GM19025 (cell line): ENCODE data around the gene CAPRIN2.

Experiments
- ATAC-seq: cut with Tn5 transposase; IDR thresholded peaks from one replicate; pipeline ENCODE4 v1.9.1; 2021; ENCODE audit warnings: mild to moderate bottlenecking, low read depth, moderate library complexity; ENCODE audit not compliant: unreplicated experiment

CAPRIN2 gene

DNA sequence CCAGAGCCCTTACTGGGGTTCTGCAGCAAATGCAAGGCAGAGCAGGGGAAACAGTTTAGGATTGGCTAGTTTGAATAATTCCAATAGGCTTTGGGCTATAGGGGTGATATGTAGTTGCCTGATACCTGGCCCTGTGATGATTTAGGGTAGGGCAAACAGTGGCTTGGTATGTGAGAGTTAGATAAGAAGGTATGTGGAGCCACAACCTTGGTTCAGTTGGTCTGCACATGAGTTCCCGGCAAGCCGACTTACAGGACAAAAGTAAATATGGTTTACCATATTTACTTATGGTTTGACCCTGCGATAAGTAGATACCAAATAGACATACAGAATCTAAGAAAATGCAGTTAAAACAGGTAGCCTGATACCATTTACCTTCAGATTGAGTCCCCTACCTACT lies 8.3 kb upstream of the CAPRIN2 start:
- no peak for ATAC-seq

GRCh38 chr12:30761730-30762129 lies 7.0 kb upstream of the CAPRIN2 start:
- ATAC-seq, result no peak

GRCh38 chr12:30757316-30757715 lies 2.6 kb upstream of the CAPRIN2 start:
- no peak for ATAC-seq

DNA sequence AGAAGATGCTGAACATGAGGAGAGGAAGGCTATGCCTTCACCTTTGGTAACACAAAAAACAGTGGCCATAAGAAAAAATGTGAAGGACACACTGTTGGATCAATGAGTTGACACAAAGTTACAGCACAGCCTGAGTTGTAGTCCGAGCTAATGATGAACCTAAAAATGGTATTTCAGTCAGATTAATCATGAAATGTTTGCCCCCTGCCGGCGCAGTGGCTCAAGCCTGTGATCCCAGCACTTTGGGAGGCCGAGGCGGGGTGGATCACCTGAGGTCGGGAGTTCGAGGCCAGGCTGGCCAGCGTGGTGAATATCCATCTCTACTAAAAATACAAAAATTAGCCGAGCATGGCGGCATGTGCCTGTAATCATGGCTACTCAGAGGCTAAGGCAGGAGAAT lies 1.3 kb upstream of the CAPRIN2 start:
- no peak for ATAC-seq

GRCh38 chr12:30755395-30755762 lies 628 bp upstream of the CAPRIN2 start:
- ATAC-seq, result no peak

GRCh38 chr12:30754383-30754749 lies 385 bp downstream of the CAPRIN2 start:
- ATAC-seq, result peak; percentile 37

GRCh38 chr12:30753751-30754382 lies 884 bp downstream of the CAPRIN2 start:
- ATAC-seq, result no peak

- no peak for ATAC-seq
Measured at GRCh38 chr12:30753233-30753632, 1.5 kb downstream of the CAPRIN2 start.

DNA sequence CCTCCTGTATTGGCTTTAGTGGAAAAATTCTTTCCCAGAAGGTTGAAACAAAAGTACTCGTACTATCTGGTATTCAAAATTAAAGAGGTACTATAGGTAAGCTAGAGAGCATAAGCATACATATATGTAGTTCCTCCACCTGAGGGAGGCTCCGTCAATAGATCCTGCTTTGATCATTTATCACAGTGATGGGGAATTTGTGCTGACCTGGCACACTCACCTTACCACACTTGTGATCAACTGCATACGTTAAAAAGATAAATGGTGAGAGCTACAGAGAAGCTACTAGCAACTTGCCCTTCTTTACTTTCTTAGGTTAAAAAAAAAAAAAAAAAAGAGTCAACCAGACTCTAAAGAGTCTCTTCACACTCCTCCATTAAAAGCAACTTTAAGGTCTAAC lies 2.5 kb downstream of the CAPRIN2 start:
- ATAC-seq, result no peak

GRCh38 chr12:30748147-30748546 lies 6.6 kb downstream of the CAPRIN2 start:
- ATAC-seq, result no peak

DNA sequence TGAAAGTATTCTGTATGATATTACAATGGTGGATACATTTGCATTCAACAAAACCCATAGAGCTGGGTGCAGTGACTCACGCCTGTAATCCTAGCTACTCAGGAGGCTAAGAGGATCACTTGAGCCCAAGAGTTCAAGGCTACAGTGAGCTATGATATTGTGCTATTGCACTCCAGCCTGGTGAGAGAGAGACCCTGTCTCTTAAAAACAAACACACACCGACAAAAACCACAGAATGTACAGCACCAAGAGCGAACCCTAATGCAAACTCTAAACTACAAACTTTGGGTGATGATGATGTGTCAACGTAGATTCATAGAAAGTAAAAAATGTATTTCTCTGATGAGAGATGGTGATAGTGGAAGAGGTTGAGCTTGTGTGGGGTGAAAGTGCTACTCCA lies 8.6 kb downstream of the CAPRIN2 start:
- ATAC-seq, result no peak

- ATAC-seq, result no peak
Measured at GRCh38 chr12:30744321-30744720, 10.4 kb downstream of the CAPRIN2 start.

GRCh38 chr12:30740274-30740673 lies 14.5 kb downstream of the CAPRIN2 start:
- no peak for ATAC-seq

- no peak for ATAC-seq
Measured at GRCh38 chr12:30739020-30739419, 15.7 kb downstream of the CAPRIN2 start.

- ATAC-seq, result no peak
Measured at GRCh38 chr12:30732954-30733637, 21.7 kb downstream of the CAPRIN2 start.

GRCh38 chr12:30730011-30730410 lies 24.7 kb downstream of the CAPRIN2 start:
- no peak for ATAC-seq

GRCh38 chr12:30729547-30729946 lies 25.2 kb downstream of the CAPRIN2 start:
- ATAC-seq, result no peak

DNA sequence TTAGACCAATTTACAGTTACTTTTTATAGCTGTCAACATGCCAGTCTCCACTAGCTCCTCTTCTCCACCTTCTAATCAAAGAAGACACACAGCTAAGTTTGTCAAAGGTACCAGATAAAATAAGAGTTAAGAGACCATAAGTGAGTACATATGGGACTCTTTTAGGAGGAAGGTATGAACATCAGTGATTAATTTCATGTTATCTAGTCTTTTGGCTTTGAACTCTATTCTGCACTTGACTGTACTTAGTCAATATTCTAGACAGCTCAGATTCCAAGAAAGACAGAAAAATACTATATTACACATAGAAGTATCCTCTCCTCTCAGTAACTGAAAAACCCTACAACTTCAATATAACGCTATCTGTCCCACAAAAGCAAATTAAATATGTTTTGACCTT lies 28.1 kb downstream of the CAPRIN2 start:
- no peak for ATAC-seq

DNA sequence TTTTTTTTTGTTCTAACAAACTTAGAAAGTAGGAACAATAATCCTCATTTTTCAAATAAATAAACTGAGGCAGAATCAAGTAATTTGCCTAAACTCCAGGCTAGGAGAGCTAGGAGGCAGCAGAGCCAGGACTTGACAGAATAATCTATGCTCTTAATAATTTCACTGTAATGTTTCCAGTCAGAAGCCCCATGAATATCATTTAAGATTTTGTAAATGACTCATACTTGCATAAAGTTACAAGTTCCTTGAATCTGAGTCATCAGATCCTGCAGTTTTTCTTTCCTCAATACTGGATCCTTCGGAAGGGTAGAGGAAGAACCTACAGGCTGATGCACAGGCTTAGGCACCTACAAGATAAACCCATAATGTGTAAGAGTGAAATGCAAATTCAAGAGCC lies 29.0 kb downstream of the CAPRIN2 start:
- ATAC-seq, result no peak

DNA sequence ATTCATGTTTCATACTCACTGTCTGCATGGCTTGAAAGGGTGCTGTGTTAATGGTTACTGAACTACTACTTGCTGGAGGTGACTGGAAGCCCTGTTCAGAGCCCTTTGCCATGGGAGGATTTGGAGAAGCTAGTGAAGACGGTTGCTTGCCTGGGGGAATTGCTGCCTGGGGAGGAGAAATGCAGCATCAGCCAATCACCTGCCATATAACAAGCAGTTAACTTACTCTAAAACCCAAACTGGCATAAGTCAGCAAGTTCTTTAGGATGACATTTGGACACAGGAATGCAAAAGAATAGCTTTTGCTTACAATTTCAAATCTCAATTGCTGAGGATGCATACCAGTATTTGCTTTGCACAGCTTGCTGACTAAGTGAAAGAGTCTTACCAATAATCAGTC lies 35.7 kb downstream of the CAPRIN2 start:
- ATAC-seq, result no peak

DNA sequence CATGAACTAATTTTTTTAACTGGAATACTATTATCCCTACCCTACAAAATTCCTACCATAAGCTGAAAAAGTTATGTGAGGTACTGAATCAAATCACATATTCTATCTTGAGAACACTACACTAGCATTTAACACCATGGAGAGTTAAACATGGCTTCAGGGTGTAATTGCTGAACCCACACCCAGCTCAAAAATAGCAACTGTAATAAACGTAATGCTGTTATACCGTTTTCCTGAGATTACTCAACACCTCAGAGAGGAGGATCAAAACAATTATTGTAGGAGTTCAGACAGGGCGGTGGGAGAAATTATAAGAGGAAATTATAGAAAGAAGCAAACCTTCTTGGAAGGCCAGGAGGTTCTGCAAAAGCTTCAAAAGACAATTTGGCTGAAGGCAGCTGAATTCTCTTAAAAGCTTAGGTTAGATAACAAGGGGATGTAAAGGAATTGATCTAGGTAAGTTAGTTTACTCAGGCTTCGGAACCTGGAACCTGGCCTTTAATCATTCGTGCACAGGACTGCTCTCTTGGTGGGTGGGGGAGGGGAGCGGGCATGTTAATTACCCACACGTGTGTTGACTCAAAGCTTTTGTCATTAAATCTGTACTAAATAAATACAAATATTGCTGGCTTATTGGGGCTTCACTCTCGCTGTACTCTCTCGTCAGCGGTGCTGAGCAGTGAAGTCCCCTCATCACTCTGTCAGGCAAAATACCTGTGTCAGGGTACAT lies 47.0 kb downstream of the CAPRIN2 start:
- ATAC-seq, result no peak

GRCh38 chr12:30706476-30706875 lies 48.3 kb downstream of the CAPRIN2 start:
- no peak for ATAC-seq
